Activated naive CD4-positive, alpha-beta T cell treated with anti-CD3 and anti-CD28 coated beads, Interleukin-2, amount 50 U/mL, for 24 hours (primary cell): ENCODE measurements around the gene GGNBP2.
A peak's percentile ranks its signal among the peaks of the same experiment; 100 is the strongest.

Experiments
- H3K27ac Mint-ChIP-seq: one replicate; pipeline ENCODE4 v1.8.0; 2021; ENCODE audit warnings: mild to moderate bottlenecking, mixed read lengths
- H3K27me3 Mint-ChIP-seq: one replicate; pipeline ENCODE4 v1.8.0; 2021; ENCODE audit warnings: mixed read lengths
- H3K36me3 Mint-ChIP-seq: one replicate; pipeline ENCODE4 v1.8.0; 2021; ENCODE audit warnings: mixed read lengths
- H3K4me1 Mint-ChIP-seq: one replicate; pipeline ENCODE4 v1.8.0; 2021; ENCODE audit warnings: mixed read lengths
- H3K4me3 Mint-ChIP-seq: one replicate; pipeline ENCODE4 v1.8.0; 2021; ENCODE audit warnings: mild to moderate bottlenecking, mixed read lengths
- H3K9me3 Mint-ChIP-seq: one replicate; pipeline ENCODE4 v1.8.0; 2021; ENCODE audit warnings: mixed read lengths

GGNBP2 gene

DNA sequence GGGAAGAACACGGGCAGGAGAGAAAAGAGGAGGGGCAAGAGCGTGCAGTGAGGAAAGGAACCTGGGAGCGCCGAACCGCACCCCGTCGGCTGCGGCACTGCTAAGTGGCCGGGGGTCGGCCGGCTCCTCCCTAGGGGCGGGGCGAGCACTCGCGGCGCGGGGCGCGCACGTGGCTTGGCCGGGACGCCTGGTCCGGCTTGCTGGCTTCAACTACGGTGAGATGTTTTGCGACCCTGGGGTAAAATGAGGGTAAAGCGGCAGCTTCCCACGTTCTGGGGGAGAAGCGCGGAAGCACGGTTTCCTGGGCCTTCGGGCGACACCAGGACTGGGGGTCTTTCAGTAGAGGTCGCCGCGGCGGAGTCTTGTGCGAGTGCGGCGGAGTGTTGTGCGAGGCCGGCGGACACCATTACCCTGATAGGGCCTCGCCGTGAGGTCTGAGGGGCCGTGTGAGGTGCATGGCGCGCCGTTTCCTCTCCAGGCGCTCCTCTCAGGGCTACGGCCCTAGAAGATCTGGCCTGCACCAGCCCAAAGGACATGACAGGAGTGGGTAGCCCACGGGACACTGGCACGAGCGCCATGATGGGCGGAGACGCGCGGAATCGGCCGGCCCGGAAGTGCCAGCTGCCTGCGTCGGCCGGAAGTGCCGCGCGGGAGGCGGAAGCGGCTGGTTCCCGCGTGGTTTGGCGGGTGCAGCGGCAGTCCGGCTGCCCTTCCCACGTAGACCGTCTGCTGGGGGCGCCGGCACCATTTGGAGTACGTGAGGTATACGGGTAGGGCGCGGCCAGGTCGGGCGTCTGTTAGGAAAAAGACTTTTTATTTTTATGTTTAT, 9.7 kb upstream of the GGNBP2 start, which contains the start of the genes MYO19 and PIGW:
TSS of gene MYO19 (minus strand) at position 29 of the 829 bp plus-strand sequence. CDS start 2,330 bp downstream, outside the sequence.
TSS of gene PIGW (plus strand) at position 148 of the 829 bp plus-strand sequence. CDS start 2,115 bp downstream, outside the sequence.
- H3K9me3 Mint-ChIP-seq = no peaks in the 10 kb centered on the region
- H3K4me1 Mint-ChIP-seq = peaks cover 29% of the 10 kb centered on the region
- H3K27ac Mint-ChIP-seq = peak within 1 kb of the TSS; percentile 99
- no peaks in the 10 kb centered on the region for H3K27me3 Mint-ChIP-seq
- H3K4me3 Mint-ChIP-seq = peak within 1 kb of the TSS; percentile 97
- H3K36me3 Mint-ChIP-seq = peaks cover 12% of the 10 kb centered on the region

DNA sequence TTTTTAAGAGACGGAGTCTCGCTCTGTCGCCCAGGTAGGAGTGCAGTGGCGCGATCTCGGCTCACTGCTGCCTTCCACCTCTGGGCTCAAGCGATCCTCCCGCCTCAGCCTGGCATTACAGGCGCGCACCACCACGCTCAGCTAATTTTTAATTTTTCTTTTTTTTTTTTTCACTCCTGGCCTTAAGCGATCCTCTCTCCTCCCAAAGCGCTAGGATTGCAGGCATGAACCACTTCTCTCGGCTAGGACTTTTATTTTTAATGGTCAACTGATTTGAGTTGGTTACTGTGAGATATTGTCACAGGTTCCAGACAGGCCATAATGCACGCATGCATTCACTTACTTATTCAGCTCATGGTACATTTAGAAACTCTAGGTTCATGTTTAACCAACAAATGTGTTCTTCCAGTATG, 9.0 kb upstream of the GGNBP2 start:
- Mint-ChIP-seq H3K27ac (peak overlapping the region; percentile 99), H3K9me3 (no peaks in the 10 kb centered on the region), H3K36me3 (peaks cover 12% of the 10 kb centered on the region), H3K4me1 (peaks cover 29% of the 10 kb centered on the region), H3K4me3 (peak overlapping the region; percentile 97), H3K27me3 (no peaks in the 10 kb centered on the region)

DNA sequence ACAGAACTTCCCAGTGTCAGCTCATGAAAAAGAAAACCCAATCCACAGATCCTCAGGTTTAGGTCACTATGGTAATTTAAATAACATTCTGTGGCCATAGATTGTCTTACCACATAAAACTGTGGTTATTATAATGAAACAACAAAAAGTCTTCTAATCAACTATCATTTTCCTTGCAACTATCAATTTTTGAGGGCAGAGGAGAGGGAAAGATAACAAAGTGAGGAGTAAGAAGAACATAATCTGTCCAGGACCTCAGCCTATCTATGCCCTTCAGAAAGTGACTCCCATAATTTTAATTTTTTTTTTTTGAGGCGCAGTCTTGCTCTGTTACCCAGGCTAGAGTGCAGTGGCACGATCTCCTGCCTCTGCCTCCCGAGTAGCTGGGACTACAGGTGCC, 4.0 kb upstream of the GGNBP2 start:
- Mint-ChIP-seq H3K9me3 (no peaks in the 10 kb centered on the region), H3K36me3 (peaks cover 3% of the 10 kb centered on the region), H3K4me3 (no peak overlapping the region), H3K27me3 (no peaks in the 10 kb centered on the region), H3K4me1 (peaks cover 17% of the 10 kb centered on the region), H3K27ac (no peak overlapping the region)

DNA sequence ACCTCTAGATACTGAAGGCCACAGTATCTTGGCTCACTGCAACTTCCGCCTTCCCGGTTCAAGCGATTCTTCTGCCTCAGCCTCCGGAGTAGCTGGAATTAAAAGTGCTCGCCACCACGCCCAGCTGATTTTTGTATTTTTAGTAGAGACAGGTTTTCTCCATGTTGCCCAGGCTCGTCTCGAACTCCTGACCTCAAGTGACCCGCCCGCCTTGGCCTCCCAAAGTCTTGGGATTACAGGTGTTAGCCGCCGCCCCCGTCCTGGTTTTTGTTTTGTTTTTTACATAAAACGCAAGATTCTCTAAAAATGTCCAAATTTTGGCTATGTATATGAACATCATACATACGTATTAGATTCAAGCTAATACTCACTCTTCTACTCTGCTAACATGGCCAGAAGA, 2.0 kb upstream of the GGNBP2 start:
- Mint-ChIP-seq H3K4me1 (peaks cover 22% of the 10 kb centered on the region), H3K27me3 (no peaks in the 10 kb centered on the region), H3K4me3 (no peak overlapping the region), H3K36me3 (peaks cover 3% of the 10 kb centered on the region), H3K27ac (no peak overlapping the region), H3K9me3 (no peaks in the 10 kb centered on the region)

DNA sequence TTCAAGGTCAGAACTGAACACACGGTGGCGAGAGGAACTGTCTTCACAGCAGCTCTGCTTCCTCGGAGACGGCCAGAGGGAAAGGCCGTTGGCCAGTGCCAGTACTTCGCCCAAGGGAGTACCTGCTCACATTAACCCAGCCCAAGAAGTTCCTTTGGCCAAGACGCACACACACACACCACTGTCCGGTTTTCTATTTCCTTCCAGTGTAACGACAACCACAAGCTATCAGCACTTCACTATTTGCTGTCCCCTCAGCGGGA, 744 bp upstream of the GGNBP2 start:
- Mint-ChIP-seq H3K9me3 (no peaks in the 10 kb centered on the region), H3K4me1 (peaks cover 26% of the 10 kb centered on the region), H3K4me3 (peak overlapping the region; percentile 92), H3K27ac (peak overlapping the region; percentile 98), H3K36me3 (peaks cover 3% of the 10 kb centered on the region), H3K27me3 (no peaks in the 10 kb centered on the region)

DNA sequence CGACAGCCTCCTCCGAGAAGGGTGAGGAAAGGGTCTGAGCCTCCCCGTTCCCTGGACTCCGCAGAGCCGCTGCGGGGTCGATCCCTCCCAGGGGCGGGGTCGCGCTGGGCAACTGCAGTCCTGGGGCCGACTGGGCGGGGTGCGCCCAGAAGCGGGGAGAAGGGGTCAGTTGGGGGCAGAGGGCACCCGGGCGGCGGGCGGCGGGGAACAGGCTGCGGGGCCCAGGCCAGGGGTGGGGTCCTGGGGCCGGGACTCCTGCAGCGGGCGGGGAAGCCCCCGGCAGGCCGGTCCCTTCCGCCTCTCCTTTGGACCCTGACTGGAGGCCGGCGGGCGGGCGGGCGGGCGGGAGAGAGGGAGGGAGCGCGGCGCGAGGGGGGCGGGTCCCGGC, 352 bp downstream of the GGNBP2 start:
- H3K36me3 Mint-ChIP-seq = peaks cover 3% of the 10 kb centered on the region
- peak overlapping the region; percentile 93 for H3K4me3 Mint-ChIP-seq
- H3K27me3 Mint-ChIP-seq = no peaks in the 10 kb centered on the region
- no peaks in the 10 kb centered on the region for H3K9me3 Mint-ChIP-seq
- peaks cover 28% of the 10 kb centered on the region for H3K4me1 Mint-ChIP-seq
- H3K27ac Mint-ChIP-seq = peak overlapping the region; percentile 97

DNA sequence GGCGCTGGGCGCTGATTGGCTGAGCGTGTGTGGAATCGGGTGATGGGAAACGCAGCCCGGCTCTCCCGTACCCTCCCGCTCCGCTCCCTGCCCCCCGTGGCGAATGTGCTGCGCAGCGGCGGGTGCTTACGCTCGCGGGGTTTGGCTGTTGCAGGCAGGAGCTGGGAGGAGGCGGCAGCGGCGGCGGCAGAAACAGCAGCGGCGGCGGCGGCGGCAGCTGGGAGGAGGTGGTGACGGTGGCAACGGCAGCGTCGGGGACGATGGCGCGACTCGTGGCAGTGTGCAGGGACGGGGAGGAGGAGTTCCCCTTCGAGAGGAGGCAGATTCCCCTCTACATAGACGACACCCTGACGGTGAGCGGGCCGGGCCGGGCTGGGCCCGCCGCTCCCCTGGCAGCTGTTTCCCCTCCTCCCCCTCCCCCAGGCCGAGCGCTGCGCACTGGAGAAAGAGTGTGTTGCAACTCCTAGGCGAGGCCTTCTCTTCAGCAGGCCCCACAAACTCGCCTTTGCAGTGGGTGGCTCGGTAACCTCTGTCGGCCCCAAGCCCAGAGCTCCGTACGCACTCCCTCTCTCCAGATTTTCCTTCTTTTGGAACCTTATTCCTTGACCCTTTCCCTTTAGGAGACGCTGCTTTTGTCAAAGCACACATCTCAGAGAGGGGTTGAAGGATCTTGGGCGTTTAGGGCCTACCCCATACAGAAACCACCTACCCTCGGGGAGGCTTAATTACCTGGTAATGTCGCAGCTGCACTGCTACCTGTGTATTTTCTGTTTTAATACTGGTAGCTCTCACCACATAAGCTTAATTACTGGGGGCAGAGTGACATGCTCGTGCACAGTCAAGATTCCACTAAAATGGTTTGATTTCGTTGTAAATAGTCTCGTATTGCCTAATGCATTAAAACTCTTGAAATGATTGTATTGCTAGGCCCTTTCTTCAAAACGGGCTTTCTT, 1.0 kb downstream of the GGNBP2 start:
- Mint-ChIP-seq H3K36me3 (peaks cover 7% of the 10 kb centered on the region), H3K4me1 (peaks cover 34% of the 10 kb centered on the region), H3K27ac (peak overlapping the region; percentile 96), H3K9me3 (no peaks in the 10 kb centered on the region), H3K27me3 (no peaks in the 10 kb centered on the region), H3K4me3 (peak overlapping the region; percentile 93)

DNA sequence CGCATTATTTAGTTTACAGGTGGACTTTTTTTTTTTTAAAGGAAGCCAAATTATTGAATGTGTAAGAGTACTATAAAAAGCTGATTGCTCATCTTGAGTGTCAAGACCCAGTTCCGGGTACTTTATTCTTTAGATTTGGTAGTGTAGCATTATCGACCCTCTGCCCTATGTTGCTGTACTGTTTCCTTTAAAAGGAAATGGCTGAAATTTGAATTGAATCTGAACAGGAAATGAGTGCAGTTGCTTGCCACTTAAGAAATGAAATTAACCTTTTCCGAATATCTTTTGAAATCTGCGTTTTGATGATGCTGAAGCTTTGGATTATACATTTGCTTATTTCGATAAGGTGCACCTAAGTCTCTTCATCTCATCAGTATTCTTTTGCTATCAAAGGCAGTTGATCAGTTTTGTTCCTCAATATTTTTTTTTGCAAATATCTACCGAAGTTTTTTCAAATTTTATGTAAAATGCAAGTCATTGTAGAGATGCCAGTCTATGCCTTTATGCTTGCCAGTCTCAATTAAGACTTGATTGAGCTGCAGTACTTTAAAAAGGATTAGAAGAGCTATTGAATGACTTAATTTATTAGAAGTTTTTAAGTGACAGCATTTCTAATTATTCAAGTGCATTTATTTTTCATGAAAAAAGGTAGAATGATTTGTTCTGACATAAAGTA, 1.8 kb downstream of the GGNBP2 start:
- Mint-ChIP-seq H3K27ac (peak overlapping the region; percentile 96), H3K27me3 (no peaks in the 10 kb centered on the region), H3K4me1 (peaks cover 40% of the 10 kb centered on the region), H3K36me3 (peaks cover 7% of the 10 kb centered on the region), H3K9me3 (no peaks in the 10 kb centered on the region), H3K4me3 (peak overlapping the region; percentile 93)

DNA sequence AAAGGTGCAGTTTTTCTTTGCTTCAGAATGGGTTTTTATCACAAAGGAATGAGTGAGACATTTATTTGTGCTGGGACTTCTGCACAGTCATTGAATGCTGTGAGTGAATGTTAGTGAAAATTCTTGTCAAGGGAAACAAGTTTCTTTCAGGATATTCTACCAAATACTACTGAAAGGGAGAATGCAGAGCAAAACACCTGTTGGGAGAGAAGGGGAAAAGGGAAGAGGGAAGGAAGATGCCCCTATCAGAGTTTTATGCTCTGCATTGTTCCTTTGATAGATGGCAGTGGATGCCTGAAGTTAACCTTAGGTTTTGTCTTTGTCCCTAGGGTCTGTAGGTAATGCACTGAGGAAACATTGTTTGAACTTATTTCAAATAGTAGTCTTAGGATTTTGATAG, 3.1 kb downstream of the GGNBP2 start:
- Mint-ChIP-seq H3K4me3 (peak overlapping the region; percentile 93), H3K4me1 (peaks cover 52% of the 10 kb centered on the region)

DNA sequence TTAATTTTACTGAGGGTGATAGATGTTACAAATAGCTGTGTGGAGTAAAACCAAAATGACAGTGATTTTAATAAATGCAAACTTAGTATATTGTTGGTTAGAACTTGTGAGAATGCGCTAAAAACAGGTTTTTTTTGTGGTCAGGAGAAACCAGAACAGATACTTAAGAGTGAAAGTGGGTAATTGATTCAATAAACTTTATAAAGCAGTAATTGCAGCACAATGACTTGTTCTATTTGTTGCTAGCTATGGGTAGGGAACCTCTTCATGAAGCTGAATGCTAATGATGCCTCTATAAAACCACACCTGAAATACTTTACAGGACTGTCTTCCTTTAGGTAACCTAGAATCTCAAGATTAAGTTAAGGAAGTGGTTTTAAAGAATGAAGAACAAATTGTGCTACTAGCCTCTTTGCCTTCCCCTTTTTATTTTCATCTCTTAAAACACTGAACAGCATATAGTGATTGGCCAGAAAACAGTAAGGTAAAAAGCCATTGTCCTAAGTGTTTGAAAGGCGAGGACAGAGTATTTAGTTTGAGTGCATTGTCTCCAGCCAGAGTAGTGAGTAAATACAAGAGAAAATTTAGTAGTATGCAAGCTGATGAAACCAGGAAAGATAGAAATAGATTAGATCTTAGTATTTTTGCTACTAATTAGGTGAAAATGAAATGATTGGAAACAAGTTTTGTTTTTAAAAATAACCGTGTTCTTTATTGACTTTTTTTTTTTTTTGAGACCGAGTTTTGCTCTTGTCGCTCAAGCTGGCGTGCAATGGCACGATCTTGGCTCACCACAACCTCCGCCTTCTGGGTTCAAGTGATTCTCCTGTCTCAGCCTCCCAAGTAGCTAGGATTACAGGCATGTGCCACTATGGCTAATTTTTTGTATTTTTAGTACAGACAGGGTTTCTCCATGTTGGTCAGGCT, 6.0 kb downstream of the GGNBP2 start:
- no peaks in the 10 kb centered on the region for H3K27me3 Mint-ChIP-seq
- H3K9me3 Mint-ChIP-seq = no peaks in the 10 kb centered on the region
- H3K36me3 Mint-ChIP-seq = peaks cover 8% of the 10 kb centered on the region
- peak overlapping the region; percentile 71 for H3K4me3 Mint-ChIP-seq
- H3K27ac Mint-ChIP-seq = peak overlapping the region; percentile 95
- peaks cover 67% of the 10 kb centered on the region for H3K4me1 Mint-ChIP-seq

More for the DNA sequence above, 3.1 kb downstream of the GGNBP2 start:
- no peaks in the 10 kb centered on the region for H3K9me3 Mint-ChIP-seq
- H3K27ac Mint-ChIP-seq = peak overlapping the region; percentile 86
- peaks cover 7% of the 10 kb centered on the region for H3K36me3 Mint-ChIP-seq
- no peaks in the 10 kb centered on the region for H3K27me3 Mint-ChIP-seq

DNA sequence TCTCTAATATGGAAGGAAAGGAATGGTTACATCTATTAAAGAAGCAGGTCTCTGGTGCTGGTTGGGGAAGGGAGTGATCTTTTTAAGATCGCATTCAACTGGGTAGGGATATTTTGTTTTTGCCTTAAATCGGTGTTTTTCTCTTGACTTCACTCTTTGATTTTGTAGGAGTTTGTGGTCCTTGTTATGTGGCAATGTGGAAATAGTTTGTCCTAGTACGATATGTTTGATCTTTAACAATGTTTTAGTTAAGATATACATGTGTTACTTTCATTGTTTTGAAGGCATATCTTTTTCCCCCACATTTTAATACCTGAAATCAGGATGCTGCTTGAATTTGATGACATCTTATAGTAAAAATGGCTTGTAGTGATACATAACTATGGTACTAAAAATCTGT, 8.7 kb downstream of the GGNBP2 start:
- no peaks in the 10 kb centered on the region for H3K9me3 Mint-ChIP-seq
- no peaks in the 10 kb centered on the region for H3K27me3 Mint-ChIP-seq
- peaks cover 13% of the 10 kb centered on the region for H3K36me3 Mint-ChIP-seq
- peak overlapping the region; percentile 59 for H3K27ac Mint-ChIP-seq
- peak overlapping the region; percentile 56 for H3K4me3 Mint-ChIP-seq
- H3K4me1 Mint-ChIP-seq = peaks cover 70% of the 10 kb centered on the region

DNA sequence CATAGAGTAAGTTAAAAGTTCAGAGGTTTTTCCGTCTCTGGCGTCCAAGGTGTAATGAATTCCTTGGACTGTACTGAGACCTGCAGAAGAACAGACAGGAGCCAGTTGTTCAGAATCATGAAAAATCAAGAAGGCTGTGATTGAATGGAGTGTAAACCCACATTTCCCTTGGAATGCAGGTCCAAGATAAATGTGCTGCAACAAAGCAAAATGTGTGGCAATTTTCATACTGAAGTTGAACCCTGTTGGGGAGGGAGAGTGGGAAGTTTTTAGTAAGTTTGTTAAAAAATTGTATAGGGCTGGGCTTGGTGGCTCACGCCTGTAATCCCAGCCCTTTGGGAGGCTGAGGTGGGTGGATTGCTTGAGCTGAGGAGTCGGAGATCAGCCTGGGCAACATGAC, 21.4 kb downstream of the GGNBP2 start:
- H3K36me3 Mint-ChIP-seq = peaks cover 10% of the 10 kb centered on the region
- peaks cover 25% of the 10 kb centered on the region for H3K4me1 Mint-ChIP-seq
- no peaks in the 10 kb centered on the region for H3K27me3 Mint-ChIP-seq
- no peaks in the 10 kb centered on the region for H3K9me3 Mint-ChIP-seq
- H3K4me3 Mint-ChIP-seq = no peak overlapping the region
- peak overlapping the region; percentile 72 for H3K27ac Mint-ChIP-seq

DNA sequence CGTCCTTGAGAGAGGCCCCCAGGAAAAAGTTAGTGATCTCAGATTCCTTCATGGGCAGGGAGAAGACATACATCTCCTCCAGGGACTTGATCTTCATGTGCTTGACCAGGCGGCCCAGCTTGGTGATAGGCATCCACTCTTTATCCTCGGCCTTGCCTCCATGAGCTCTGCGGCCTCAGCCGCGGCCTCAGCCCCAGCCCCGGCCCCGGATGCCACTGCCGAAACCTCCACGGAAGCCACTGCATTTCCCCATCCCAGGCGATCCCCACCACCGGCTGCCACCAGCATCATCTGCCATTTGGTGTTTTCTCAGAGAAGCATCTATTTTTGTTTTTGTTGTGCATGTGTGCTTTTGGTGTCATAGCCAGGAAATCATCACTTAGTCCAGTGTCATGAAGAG, 30.3 kb downstream of the GGNBP2 start:
- Mint-ChIP-seq H3K36me3 (peaks cover 13% of the 10 kb centered on the region), H3K27me3 (no peaks in the 10 kb centered on the region), H3K9me3 (no peaks in the 10 kb centered on the region), H3K4me1 (peaks cover 25% of the 10 kb centered on the region), H3K27ac (no peak overlapping the region), H3K4me3 (no peak overlapping the region)

DNA sequence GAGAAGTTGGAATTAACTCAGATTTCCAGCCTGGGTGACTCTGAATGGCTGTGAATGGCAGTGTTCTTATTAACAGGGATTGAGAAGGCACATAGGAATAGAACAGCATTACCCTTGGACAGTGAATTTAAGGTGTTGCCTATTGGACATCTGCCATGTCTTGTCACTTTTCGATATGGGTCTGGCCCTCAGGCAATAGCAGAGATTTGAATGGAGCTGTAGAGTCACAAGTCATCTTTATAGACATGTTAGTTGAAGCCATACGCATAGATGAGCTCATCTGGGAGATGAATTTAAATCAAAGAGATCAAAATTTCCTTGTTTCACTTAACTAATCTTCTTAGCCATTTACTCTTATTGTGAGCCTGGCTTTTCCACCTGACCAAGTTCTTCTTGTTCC, 32.1 kb downstream of the GGNBP2 start:
- no peaks in the 10 kb centered on the region for H3K9me3 Mint-ChIP-seq
- H3K4me1 Mint-ChIP-seq = peaks cover 25% of the 10 kb centered on the region
- H3K27me3 Mint-ChIP-seq = no peaks in the 10 kb centered on the region
- no peak overlapping the region for H3K4me3 Mint-ChIP-seq
- H3K27ac Mint-ChIP-seq = peak overlapping the region; percentile 68
- peaks cover 15% of the 10 kb centered on the region for H3K36me3 Mint-ChIP-seq
